GM12878 (cell line): ENCODE measurements around the gene NAV1. TPM values are rescaled to one million over a fixed set of nuclear protein-coding genes. Genes with fewer than 3 reads are reported as not detected.

ENCODE experiments used
- ATAC-seq: fragments of 200-7000 bp; cut with Tn5 transposase; 3 replicates; pipeline ENCODE4 v1.9.1; 2020; ENCODE audit warnings: mild to moderate bottlenecking, moderate library complexity
- BruUV-seq: library from RNA; stranded (reverse); fragments of 400-500 nt; replicated peaks from 2 replicates; lab custom pipeline; 2021; lab: Mats Ljungman, UMichigan
- CTCF ChIA-PET: fragments of 300-600 bp; sonication (Branson Sonifier 250); formaldehyde crosslinking; extraction: SDS; loops from one replicate; lab custom pipeline; 2021; ENCODE audit warnings: inconsistent platforms; lab: Yijun Ruan, JAX
- POLR2A ChIA-PET: fragments of 350-600 bp; formaldehyde crosslinking; extraction: SDS; loops from one replicate; lab custom pipeline; 2021; ENCODE audit warnings: inconsistent platforms; lab: Charles Lee
- RAD21 ChIA-PET: fragments of 300-600 bp; sonication (Branson Sonifier 250); formaldehyde crosslinking; loops from one replicate; lab custom pipeline; 2023; ENCODE audit warnings: antibody characterized with exemption; ENCODE audit not compliant: unreplicated experiment; lab: Charles Lee
- SMC1A ChIA-PET: fragments of 300-600 bp; sonication (Branson Sonifier 250); formaldehyde crosslinking; loops from one replicate; lab custom pipeline; 2023; ENCODE audit not compliant: unreplicated experiment, uncharacterized antibody; lab: Charles Lee
- DNase-seq: peaks from one replicate; pipeline ENCODE4 v3.0.0-alpha.2; 2011; ENCODE audit warnings: low read depth, low spot score
- FAIRE-seq: peaks from 3 replicates; lab custom pipeline; 2011; peaks lifted over from hg19 to GRCh38; lab: Jason Lieb, UNC
- H2AFZ ChIP-seq: 2 replicates; pipeline ENCODE4 v1.6.0; 2011; ENCODE audit warnings: low read depth, low read length, control low read depth; ENCODE audit not compliant: control insufficient read depth
- H3K27ac ChIP-seq: 2 replicates; pipeline ENCODE4 v1.5.1; 2011; ENCODE audit warnings: control low read depth; ENCODE audit not compliant: control insufficient read depth, insufficient read depth
- H3K27me3 ChIP-seq, 2 experiments: replicated peaks in 1 of 2; 2 replicates each; pipeline versions ENCODE4 v1.6.0 to v1.6.1; 2011; ENCODE audit warnings: low read length in 1 of 2; ENCODE audit not compliant: control insufficient read depth in 2 of 2, insufficient read depth in 2 of 2
- H3K36me3 ChIP-seq, 2 experiments: 2 replicates each; pipeline ENCODE4 v1.5.1; 2011; ENCODE audit warnings: low read length in 1 of 2; ENCODE audit not compliant: control insufficient read depth in 2 of 2, insufficient read depth in 2 of 2
- H3K4me1 ChIP-seq: 2 replicates; pipeline ENCODE4 v1.6.1; 2011; ENCODE audit warnings: mild to moderate bottlenecking, low read length, moderate library complexity, mixed read lengths; ENCODE audit not compliant: control insufficient read depth, insufficient read depth
- H3K4me2 ChIP-seq: 2 replicates; pipeline ENCODE4 v1.6.0; 2011; ENCODE audit warnings: control low read depth; ENCODE audit not compliant: control insufficient read depth, insufficient read depth
- H3K4me3 ChIP-seq: fragments of 200-600 bp; sonication (generic); 2 replicates; pipeline ENCODE4 v1.5.1; 2016
- H3K79me2 ChIP-seq: 2 replicates; pipeline ENCODE4 v1.6.0; 2011; ENCODE audit warnings: low read length; ENCODE audit not compliant: control insufficient read depth, insufficient read depth
- H3K9ac ChIP-seq: 2 replicates; pipeline ENCODE4 v1.8.0; 2011; ENCODE audit warnings: low read length, control low read depth, mixed read lengths; ENCODE audit not compliant: control insufficient read depth, insufficient read depth
- H3K9me3 ChIP-seq: replicated peaks from 3 replicates; pipeline ENCODE4 v1.5.1; 2011; ENCODE audit warnings: mild to moderate bottlenecking, low read length; ENCODE audit not compliant: control insufficient read depth, insufficient read depth
- H4K20me1 ChIP-seq: 2 replicates; pipeline ENCODE4 v1.6.0; 2011; ENCODE audit not compliant: control insufficient read depth, insufficient read depth
- FOS ChIP-seq: IDR thresholded peaks from 3 replicates; pipeline ENCODE4 v1.6.1; 2011; ENCODE audit warnings: borderline replicate concordance; ENCODE audit not compliant: insufficient read length; ENCODE audit errors: extremely low read depth
- KLF5 ChIP-seq: fragments of 450-650 bp; IDR thresholded peaks from 2 replicates; pipeline ENCODE4 v1.6.1; 2014; ENCODE audit warnings: mild to moderate bottlenecking; ENCODE audit not compliant: partially characterized antibody
- NFYB ChIP-seq: IDR thresholded peaks from 2 replicates; pipeline ENCODE4 v1.6.1; 2011; ENCODE audit warnings: low read depth, mild to moderate bottlenecking, low read length, improper control_type of control experiment, moderate library complexity; ENCODE audit not compliant: insufficient read depth
- SMAD1 ChIP-seq: fragments of 450-650 bp; IDR thresholded peaks from 2 replicates; pipeline ENCODE4 v1.6.1; 2018; ENCODE audit warnings: mild to moderate bottlenecking, low read depth; ENCODE audit not compliant: partially characterized antibody
- STAT1 ChIP-seq: fragments of 450-650 bp; conservative IDR thresholded peaks from 2 replicates; pipeline ENCODE4 v1.6.1; 2014; ENCODE audit warnings: antibody characterized with exemption, mild to moderate bottlenecking
- TBL1XR1 ChIP-seq: IDR thresholded peaks from 2 replicates; pipeline ENCODE4 v1.6.1; 2012; ENCODE audit warnings: low read depth, low read length, improper control_type of control experiment
- ZNF274 ChIP-seq: IDR thresholded peaks from one replicate; pipeline ENCODE4 v1.8.0; 2011; ENCODE audit not compliant: insufficient read length, insufficient read depth
- WGBS: methylation state at CpG from one replicate; pipeline ENCODE4 v1.1.6; 2016; ENCODE audit warnings: low lambda C conversion rate; ENCODE audit not compliant: insufficient replicate concordance, insufficient coverage; ENCODE audit errors: missing lambda C conversion rate; 5-methylcytosine and 5-hydroxymethylcytosine counted together
- in situ Hi-C: fragments of 300-500 bp; cut with MboI; formaldehyde crosslinking; loops from 9 replicates; pipeline ENCODE4 v1.14.3; 2018; ENCODE audit warnings: mixed read lengths
- intact Hi-C: fragments of 100-400 bp; cut with micrococcal nuclease; formaldehyde crosslinking; loops from one replicate; pipeline ENCODE4 v1.14.2; 2022; ENCODE audit not compliant: unreplicated experiment
- polyA plus RNA-seq, 11 experiments: library from polyadenylated mRNA; depleted of rRNA in 4 of 11; unstranded in 6 of 11; stranded (reverse) in 5 of 11; fragments of >200 nt; fragmentation: Nextera tagmentation in 4 of 11; fragmentation: Illumina TruSeq in 1 of 11; extraction: Ambion mirVana in 4 of 11; extraction: Trizol in 1 of 11; gene quantifications; 1 replicate in 1 of 11; 2 replicates in 10 of 11; pipeline versions ENCODE4 v1.2.1 to v1.2.3, GENCODE V29; 2011 to 2016; ENCODE audit warnings: inconsistent platforms in 2 of 11, missing spikeins in 2 of 11, low read depth in 1 of 11
- total RNA-seq, 4 experiments: library from RNA; depleted of rRNA in 3 of 4; stranded (reverse); fragments of >200 nt in 3 of 4; fragmentation: Illumina TruSeq in 1 of 4; extraction: Trizol in 1 of 4; gene quantifications; 2 replicates each; pipeline versions ENCODE4 v1.2.1 to v1.2.3, GENCODE V29; 2013 to 2021
- TF ChIP-seq, protein P1 (sequence below): fragments of 450-650 bp; IDR thresholded peaks from 2 replicates; pipeline ENCODE4 v1.6.1; 2016; ENCODE audit warnings: mild to moderate bottlenecking
- TF ChIP-seq, protein P2 (sequence below): fragments of 450-650 bp; IDR thresholded peaks from 2 replicates; pipeline ENCODE4 v1.6.1; 2016; ENCODE audit warnings: mild to moderate bottlenecking
- TF ChIP-seq, protein P3 (sequence below): fragments of 450-650 bp; IDR thresholded peaks from 2 replicates; pipeline ENCODE4 v1.6.1; 2014; ENCODE audit warnings: mild to moderate bottlenecking

The NAV1 gene
- total and polyA plus RNA-seq, 10 of the 15 experiments (the other 5 are each of a cell fraction or from before 2014, with no cell fraction given): 0.04 to 1.3 (median 0.36) TPM

DNA sequence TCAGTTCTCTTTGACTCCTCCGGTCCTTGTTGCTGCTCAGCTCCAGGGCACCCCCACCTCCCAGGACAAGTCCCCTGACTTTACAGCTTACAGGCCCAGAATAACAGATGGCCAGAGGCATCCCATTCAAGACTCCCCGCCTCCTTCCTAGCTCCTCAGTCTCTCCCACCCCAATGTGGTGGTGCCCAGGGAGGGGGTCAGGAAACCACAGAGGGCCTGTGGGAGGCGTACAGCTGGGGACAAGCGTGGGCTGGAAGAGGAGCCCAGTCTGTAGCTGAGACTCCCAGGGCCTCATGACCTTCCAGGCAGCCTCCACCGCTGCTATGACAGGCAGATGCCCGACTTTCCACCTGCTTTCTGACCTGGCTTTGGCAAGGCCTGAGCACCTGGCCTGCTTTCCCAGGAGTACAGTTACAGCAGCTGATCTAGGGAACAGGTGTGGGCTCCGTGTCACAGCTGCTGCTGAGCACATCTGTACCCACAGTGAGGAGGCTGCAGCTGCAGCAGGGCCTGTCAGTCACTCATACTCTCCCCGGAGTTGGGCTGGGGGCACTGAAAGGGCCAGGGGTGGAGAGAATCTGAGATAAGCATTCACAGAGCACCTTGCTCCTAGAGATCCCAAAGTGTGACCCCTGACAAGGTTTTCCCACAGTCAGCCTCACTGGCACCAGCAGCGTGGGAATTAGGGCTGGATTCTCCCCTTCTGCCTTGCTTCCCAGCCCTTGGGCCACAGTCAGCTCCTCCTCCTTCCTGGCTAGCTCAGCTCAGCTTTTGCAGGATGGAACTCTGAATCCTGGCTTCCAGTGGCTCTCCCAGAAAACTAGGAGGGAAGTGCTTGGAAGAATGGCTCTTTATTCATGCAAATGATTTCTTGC, 7.1 kb upstream of the NAV1 start:
- in situ Hi-C loops (no loop called here), intact Hi-C loops (loop anchor here (2.0 kb wide), 1 partner anchor 261 kb away; no protein-coding TSS in a partner anchor)
- ChIA-PET SMC1A (interaction anchor here (0.9 to 1.8 kb wide), 6 partner anchors 8 to 442 kb away, joined by 3 to 8 read pairs (median 4); no protein-coding TSS in a partner anchor), POLR2A (no interaction called here), CTCF (interaction anchor here (0.6 to 5.9 kb wide), 16 partner anchors 9 to 263 kb away, joined by 3 to 47 read pairs (median 5); no protein-coding TSS in a partner anchor), RAD21 (interaction anchor here (0.8 to 1.7 kb wide), 6 partner anchors 12 to 171 kb away, joined by 3 to 5 read pairs (median 4); no protein-coding TSS in a partner anchor)
- BruUV-seq: no TSS peak
- H4K20me1 ChIP-seq: 0 out of 2 replicates have a peak, but pooled peaks cover 5% of the 10 kb centered on the region
- no peaks in the 10 kb centered on the region for H3K9me3 ChIP-seq
- no peak overlapping the region for H2AFZ ChIP-seq
- no peaks in the 10 kb centered on the region for H3K79me2 ChIP-seq
- no peak overlapping the region for H3K27ac ChIP-seq
- no peaks in the 10 kb centered on the region for H3K4me1 ChIP-seq
- H3K27me3 ChIP-seq: no peaks in the 10 kb centered on the region
- no peak overlapping the region for H3K4me3 ChIP-seq
- DNase-seq (no peak), FAIRE-seq (no peak), ATAC-seq (no peak; the same call in 2 of the 3 replicates)
- H3K4me2 ChIP-seq: no peak overlapping the region
- no peak overlapping the region for H3K9ac ChIP-seq
- no peaks in the 10 kb centered on the region for H3K36me3 ChIP-seq
- TF ChIP-seq, protein P1, sequence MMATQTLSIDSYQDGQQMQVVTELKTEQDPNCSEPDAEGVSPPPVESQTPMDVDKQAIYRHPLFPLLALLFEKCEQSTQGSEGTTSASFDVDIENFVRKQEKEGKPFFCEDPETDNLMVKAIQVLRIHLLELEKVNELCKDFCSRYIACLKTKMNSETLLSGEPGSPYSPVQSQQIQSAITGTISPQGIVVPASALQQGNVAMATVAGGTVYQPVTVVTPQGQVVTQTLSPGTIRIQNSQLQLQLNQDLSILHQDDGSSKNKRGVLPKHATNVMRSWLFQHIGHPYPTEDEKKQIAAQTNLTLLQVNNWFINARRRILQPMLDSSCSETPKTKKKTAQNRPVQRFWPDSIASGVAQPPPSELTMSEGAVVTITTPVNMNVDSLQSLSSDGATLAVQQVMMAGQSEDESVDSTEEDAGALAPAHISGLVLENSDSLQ: no peak; the same call in 1 of the 2 replicates
- TF ChIP-seq NFYB (no peak), STAT1 (no peak), ZNF274 (no peak), TBL1XR1 (no peak), KLF5 (no peak), SMAD1 (no peak), FOS (no peak)
- TF ChIP-seq, protein P2, sequence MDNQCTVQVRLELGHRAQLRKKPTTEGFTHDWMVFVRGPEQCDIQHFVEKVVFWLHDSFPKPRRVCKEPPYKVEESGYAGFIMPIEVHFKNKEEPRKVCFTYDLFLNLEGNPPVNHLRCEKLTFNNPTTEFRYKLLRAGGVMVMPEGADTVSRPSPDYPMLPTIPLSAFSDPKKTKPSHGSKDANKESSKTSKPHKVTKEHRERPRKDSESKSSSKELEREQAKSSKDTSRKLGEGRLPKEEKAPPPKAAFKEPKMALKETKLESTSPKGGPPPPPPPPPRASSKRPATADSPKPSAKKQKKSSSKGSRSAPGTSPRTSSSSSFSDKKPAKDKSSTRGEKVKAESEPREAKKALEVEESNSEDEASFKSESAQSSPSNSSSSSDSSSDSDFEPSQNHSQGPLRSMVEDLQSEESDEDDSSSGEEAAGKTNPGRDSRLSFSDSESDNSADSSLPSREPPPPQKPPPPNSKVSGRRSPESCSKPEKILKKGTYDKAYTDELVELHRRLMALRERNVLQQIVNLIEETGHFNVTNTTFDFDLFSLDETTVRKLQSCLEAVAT: no peak
- TF ChIP-seq, protein P3, sequence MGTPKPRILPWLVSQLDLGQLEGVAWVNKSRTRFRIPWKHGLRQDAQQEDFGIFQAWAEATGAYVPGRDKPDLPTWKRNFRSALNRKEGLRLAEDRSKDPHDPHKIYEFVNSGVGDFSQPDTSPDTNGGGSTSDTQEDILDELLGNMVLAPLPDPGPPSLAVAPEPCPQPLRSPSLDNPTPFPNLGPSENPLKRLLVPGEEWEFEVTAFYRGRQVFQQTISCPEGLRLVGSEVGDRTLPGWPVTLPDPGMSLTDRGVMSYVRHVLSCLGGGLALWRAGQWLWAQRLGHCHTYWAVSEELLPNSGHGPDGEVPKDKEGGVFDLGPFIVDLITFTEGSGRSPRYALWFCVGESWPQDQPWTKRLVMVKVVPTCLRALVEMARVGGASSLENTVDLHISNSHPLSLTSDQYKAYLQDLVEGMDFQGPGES: no peak
- TF ChIP-seq, all 136 proteins: peak for 0
- 68% methylated on average over 9 of the region's 9 CpGs for WGBS
